Measurements from ENCODE around the gene GLB1L3. TPM values are rescaled to one million over a fixed set of nuclear protein-coding genes. Genes with fewer than 3 reads are reported as not detected.
A peak's percentile ranks its signal among the peaks of the same experiment; 100 is the strongest.

GLB1L3 gene
- total and polyA plus RNA-seq, 2 donors (not counting 3 experiments of a cell fraction or from before 2014, with no cell fraction given): not detected

DNA sequence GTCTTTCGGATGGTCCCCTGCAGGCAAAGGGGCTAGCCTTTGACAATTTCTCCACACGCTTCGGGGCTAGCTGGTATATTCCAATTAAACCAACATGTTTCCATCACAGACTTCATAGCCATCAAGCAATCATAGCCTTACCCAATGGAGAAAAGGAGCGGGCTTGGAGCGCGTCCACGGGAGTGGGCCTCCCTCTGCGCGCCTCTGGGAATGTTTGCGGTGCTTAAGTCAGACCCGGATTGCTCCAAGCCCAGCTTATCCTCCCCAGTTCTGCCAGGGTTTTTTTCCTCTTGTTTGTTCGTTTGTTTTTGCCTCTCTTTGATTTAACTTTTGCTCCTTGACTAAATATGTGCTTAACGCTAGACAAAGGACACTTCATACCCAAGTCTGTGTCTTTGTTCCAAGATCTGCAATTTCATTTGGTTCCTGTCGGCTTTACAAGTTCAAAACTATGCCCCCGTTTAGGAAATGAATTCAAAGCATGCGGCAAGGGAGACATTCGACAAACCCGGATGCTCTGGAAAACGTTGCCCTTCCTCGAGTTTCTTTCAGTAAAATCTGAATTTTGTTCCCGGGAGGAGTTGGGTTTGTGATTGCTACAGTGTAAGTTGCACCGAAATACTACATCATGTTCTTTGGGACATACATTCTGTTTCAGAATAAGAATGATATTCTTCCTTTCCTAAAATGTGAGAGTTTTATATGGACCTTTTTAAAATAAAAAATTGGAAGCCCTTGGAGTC lies 54.6 kb downstream of the GLB1L3 start:
- BruUV-seq (replicated peaks): no TSS peak
- Histone ChIP-seq H3K36me3 (ENCODE audit: control insufficient read depth in 2 of 2, extremely low read depth in 1 of 2, insufficient read depth in 2 of 2, low read length in 2 of 2) (no peaks in the 10 kb centered on the region), H3K4me1 (ENCODE audit: control insufficient read depth, extremely low read depth, insufficient read depth, low read length) (peaks cover 4% of the 10 kb centered on the region), H3K9me3 (replicated peaks; ENCODE audit: control insufficient read depth, insufficient read depth, low read length) (no peaks in the 10 kb centered on the region), H3K9me1 (replicated peaks; ENCODE audit: control insufficient read depth, extremely low read depth, insufficient read depth, low read length) (no peaks in the 10 kb centered on the region), H3K27ac (ENCODE audit: insufficient read depth, low read depth, low read length) (no peak overlapping the region), H2AFZ (ENCODE audit: low read depth, low read length) (no peak overlapping the region), H4K20me1 (replicated peaks; ENCODE audit: control insufficient read depth, extremely low read depth, insufficient read depth, low read length) (no peaks in the 10 kb centered on the region), H3K4me2 (ENCODE audit: insufficient read depth, low read length) (peak overlapping the region; percentile 2), H3K27me3 (ENCODE audit: control insufficient read depth in 2 of 2, insufficient read depth in 2 of 2, low read length in 2 of 2) (peaks cover 16 to 17% of the 10 kb centered on the region in 2 experiments), H3K79me2 (ENCODE audit: control insufficient read depth, insufficient read depth, low read length) (no peaks in the 10 kb centered on the region), H3K9ac (replicated peaks; ENCODE audit: extremely low read depth, insufficient read depth, low read length) (no peak overlapping the region), H3K4me3 (replicated peaks in 1 of 3; ENCODE audit: insufficient read depth in 1 of 3, low read depth in 1 of 3, low read length in 3 of 3) (no peak overlapping the region)
- TF ChIP-seq, protein P1, sequence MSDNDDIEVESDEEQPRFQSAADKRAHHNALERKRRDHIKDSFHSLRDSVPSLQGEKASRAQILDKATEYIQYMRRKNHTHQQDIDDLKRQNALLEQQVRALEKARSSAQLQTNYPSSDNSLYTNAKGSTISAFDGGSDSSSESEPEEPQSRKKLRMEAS (IDR thresholded peaks at IDR 0.05; ENCODE audit: insufficient read depth, insufficient read length): no peak
- TF ChIP-seq MYC (IDR thresholded peaks at IDR 0.05; ENCODE audit: low read depth, low read length): no peak
- no peak for TF ChIP-seq EZH2 (IDR thresholded peaks at IDR 0.05; ENCODE audit: borderline replicate concordance, low read depth, low read length, severe bottlenecking)
- TF ChIP-seq GATA2 (IDR thresholded peaks at IDR 0.05; ENCODE audit: insufficient read depth, insufficient read length, low read depth, low read length): no peak
- no peak for TF ChIP-seq POLR2A (IDR thresholded peaks at IDR 0.05; ENCODE audit: low read depth, low read length)
- TF ChIP-seq POLR2AphosphoS5 (IDR thresholded peaks at IDR 0.05; ENCODE audit: insufficient read depth, low read depth, low read length): no peak
- no peak for TF ChIP-seq JUN (IDR thresholded peaks at IDR 0.05; ENCODE audit: borderline replicate concordance, insufficient read depth, insufficient read length, low read depth)
- TF ChIP-seq, protein P2, sequence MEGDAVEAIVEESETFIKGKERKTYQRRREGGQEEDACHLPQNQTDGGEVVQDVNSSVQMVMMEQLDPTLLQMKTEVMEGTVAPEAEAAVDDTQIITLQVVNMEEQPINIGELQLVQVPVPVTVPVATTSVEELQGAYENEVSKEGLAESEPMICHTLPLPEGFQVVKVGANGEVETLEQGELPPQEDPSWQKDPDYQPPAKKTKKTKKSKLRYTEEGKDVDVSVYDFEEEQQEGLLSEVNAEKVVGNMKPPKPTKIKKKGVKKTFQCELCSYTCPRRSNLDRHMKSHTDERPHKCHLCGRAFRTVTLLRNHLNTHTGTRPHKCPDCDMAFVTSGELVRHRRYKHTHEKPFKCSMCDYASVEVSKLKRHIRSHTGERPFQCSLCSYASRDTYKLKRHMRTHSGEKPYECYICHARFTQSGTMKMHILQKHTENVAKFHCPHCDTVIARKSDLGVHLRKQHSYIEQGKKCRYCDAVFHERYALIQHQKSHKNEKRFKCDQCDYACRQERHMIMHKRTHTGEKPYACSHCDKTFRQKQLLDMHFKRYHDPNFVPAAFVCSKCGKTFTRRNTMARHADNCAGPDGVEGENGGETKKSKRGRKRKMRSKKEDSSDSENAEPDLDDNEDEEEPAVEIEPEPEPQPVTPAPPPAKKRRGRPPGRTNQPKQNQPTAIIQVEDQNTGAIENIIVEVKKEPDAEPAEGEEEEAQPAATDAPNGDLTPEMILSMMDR (IDR thresholded peaks at IDR 0.05; ENCODE audit: extremely low read depth in 1 of 2, insufficient read depth in 1 of 2, low read depth in 1 of 2, low read length in 2 of 2): no peak
- TF ChIP-seq FOS (IDR thresholded peaks at IDR 0.05; ENCODE audit: borderline replicate concordance, insufficient read depth, low read length): no peak
- POLR2A ChIA-PET: no interaction called here
- dilution Hi-C loops (cut with MboI; ENCODE audit: extremely low pct_ligation_motif_present, low sequenced_read_pairs) (no loop called here), intact Hi-C loops (cut with micrococcal nuclease) (loop anchor here (5.0 to 10.0 kb wide), 2 partner anchors 78 to 296 kb away; partner anchors contain the start of genes ACAD8 and THYN1)
- CTCF ChIA-PET: no interaction called here
- FAIRE-seq (no peak), DNase-seq (ENCODE audit: low read depth, low spot score) (no peak)
